ENCODE results near the gene ST6GAL1.

DNA sequence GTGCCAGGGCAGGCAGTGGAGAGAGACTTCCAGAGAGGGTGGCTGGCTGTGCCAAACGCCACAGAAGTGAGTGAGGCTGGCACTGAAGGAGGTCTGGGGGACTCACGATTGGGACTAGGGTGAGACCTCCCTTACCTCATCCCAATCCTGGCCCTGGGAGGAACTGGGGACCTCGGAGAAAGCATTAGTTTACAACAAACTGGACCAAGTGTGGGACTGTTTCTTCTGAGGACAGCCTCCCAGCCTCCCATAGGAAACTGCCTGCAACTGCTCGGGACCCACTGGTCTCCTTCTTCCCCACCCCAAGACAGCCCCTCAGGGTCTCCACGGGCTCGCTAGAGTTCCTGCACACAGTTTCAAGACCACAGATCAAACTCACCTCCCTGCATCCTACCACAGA, 45.4 kb downstream of the ST6GAL1 start:
- TF ChIP-seq, protein P1, sequence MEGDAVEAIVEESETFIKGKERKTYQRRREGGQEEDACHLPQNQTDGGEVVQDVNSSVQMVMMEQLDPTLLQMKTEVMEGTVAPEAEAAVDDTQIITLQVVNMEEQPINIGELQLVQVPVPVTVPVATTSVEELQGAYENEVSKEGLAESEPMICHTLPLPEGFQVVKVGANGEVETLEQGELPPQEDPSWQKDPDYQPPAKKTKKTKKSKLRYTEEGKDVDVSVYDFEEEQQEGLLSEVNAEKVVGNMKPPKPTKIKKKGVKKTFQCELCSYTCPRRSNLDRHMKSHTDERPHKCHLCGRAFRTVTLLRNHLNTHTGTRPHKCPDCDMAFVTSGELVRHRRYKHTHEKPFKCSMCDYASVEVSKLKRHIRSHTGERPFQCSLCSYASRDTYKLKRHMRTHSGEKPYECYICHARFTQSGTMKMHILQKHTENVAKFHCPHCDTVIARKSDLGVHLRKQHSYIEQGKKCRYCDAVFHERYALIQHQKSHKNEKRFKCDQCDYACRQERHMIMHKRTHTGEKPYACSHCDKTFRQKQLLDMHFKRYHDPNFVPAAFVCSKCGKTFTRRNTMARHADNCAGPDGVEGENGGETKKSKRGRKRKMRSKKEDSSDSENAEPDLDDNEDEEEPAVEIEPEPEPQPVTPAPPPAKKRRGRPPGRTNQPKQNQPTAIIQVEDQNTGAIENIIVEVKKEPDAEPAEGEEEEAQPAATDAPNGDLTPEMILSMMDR (IDR thresholded peaks at IDR 0.05), result no peak
- TF ChIP-seq POLR2A (IDR thresholded peaks at IDR 0.05), result no peak
